HG02981 (cell line): ENCODE data around the gene PLEKHA5.
"Not testable (repeated sequence)": the region's sequence is repeated elsewhere in the genome, so short reads cannot be mapped to it uniquely, and the experiment has no call there.

Experiments used
- ATAC-seq: cut with Tn5 transposase; IDR thresholded peaks from one replicate; pipeline ENCODE4 v1.9.1; 2021; ENCODE audit warnings: mild to moderate bottlenecking, moderate library complexity; ENCODE audit not compliant: unreplicated experiment

Gene PLEKHA5, protein sequence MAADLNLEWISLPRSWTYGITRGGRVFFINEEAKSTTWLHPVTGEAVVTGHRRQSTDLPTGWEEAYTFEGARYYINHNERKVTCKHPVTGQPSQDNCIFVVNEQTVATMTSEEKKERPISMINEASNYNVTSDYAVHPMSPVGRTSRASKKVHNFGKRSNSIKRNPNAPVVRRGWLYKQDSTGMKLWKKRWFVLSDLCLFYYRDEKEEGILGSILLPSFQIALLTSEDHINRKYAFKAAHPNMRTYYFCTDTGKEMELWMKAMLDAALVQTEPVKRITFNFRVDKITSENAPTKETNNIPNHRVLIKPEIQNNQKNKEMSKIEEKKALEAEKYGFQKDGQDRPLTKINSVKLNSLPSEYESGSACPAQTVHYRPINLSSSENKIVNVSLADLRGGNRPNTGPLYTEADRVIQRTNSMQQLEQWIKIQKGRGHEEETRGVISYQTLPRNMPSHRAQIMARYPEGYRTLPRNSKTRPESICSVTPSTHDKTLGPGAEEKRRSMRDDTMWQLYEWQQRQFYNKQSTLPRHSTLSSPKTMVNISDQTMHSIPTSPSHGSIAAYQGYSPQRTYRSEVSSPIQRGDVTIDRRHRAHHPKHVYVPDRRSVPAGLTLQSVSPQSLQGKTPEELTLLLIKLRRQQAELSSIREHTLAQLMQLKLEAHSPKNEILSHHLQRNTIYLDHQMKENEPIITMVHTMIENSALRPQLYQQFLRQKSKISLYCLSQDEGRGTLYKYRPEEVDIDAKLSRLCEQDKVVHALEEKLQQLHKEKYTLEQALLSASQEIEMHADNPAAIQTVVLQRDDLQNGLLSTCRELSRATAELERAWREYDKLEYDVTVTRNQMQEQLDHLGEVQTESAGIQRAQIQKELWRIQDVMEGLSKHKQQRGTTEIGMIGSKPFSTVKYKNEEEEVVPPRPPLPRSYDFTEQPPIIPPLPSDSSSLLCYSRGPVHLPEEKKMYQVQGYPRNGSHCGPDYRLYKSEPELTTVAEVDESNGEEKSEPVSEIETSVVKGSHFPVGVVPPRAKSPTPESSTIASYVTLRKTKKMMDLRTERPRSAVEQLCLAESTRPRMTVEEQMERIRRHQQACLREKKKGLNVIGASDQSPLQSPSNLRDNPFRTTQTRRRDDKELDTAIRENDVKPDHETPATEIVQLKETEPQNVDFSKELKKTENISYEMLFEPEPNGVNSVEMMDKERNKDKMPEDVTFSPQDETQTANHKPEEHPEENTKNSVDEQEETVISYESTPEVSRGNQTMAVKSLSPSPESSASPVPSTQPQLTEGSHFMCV

DNA sequence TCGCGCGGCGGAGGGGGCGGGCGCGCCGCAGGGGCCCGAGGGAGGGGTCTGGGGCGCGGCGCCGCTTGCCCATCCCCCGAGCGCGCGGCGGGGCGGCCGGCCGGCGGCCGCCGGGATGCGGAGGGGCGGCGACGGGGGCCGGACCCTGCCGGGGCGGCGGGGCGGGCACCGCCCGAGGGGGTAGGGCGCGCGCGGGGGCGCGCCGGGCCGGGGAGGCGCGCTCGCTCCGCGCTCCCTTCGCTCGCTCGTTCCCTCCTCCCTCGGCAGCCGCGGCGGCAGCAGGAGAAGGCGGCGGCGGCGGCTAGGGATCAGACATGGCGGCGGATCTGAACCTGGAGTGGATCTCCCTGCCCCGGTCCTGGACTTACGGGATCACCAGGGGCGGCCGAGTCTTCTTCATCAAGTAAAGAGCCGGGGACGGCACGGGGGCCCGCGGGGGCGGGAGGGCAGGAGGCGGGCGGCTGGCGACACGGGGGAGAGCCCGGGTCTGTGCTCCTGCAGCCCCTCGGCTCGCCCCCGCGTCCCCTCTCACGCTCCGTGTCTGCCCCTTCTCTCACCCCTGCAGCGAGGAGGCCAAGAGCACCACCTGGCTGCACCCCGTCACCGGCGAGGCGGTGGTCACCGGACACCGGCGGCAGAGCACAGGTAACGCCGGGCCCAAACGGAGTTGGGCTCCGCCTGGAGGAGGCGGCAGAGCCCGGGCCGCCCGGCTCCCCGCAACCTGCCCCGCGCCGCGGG lies at the start of gene PLEKHA5:
TSS of gene PLEKHA5 (plus strand) at position 248 of the 738 bp plus-strand sequence. CDS start at position 315, 67 bp downstream.
- ATAC-seq, result no peak

DNA sequence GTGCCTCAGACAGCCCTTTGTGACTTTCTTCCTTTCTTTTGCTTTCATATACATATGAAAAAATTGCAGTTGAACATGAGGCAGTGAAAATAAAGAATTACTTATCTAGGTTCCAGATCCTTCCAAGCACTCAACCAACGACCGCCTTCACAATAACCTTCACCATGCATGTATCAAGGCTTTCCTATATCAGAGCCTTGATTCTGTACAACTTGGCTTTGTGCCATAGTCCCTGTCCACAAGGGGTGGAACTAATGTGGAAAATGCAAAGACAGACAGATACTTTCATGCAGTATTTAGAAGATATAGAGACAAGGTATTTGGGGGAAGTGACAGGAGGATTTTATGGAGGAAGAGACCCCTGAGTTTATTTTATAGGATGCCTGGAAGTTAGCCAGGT lies 48.6 kb upstream of the PLEKHA5 start:
- ATAC-seq, result no peak

DNA sequence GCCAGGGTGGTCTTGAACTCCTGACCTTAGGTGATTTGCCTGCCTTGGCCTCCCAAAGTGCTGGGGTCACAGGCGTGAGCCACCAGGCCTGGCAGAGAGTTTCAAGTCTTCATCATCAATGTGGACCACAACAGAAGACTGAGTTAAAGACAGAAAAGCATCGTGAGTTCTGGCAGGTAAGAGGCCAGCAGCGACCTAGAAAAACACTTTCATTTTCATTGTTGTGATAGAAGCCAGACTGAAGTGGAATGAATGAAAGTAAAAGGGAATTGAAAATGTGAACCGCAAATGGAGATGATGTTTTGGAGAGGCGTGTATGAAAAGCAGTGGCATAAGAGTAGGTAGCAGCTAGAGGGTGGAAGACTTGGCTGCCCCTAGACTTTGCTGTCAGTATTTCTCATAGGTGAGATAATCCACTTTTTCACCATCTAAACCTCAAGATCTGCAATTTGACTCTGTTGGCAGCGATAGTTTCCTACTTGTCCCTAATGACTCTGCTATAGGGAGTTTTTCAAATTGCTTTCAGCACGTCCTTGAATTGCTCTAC lies 47.1 kb upstream of the PLEKHA5 start:
- ATAC-seq, result no peak

DNA sequence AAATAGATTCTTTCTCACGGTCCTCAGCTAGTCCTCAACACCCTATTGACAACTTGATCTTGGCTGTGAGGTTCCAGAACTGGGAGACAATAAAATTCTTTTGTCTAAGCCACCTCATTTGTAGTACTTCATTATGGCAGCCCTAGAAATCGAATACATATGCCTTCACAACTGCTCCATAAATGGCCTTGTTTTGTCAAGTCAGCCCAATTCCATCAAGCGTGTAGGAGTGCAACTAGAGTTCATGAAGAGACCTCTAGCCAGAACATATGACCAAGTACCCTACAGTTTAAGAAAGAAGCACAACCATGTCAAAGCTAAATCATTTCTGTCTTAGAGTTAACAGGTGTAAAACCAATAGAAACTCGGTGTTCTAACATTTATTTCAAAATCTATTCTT lies 45.0 kb upstream of the PLEKHA5 start:
- no peak for ATAC-seq

DNA sequence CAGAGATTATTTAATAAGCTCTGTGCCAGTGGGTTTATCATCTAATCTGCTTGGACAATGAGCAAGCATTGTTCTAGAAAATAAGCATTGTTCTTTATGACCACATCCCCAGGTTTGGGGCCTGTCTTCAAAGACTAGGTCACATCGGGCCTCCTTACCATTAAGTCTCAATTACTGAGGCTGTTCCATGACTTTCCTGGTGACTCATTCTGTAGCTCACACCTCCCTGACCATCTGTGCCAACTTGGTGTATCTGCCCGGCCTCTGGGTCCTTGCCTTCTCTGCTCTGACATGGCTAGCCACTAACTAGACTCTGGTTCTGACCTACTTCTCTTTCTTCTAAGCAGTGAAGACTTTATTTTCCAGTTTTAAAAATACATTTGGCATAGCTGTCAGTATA lies 44.4 kb upstream of the PLEKHA5 start:
- ATAC-seq, result no peak

DNA sequence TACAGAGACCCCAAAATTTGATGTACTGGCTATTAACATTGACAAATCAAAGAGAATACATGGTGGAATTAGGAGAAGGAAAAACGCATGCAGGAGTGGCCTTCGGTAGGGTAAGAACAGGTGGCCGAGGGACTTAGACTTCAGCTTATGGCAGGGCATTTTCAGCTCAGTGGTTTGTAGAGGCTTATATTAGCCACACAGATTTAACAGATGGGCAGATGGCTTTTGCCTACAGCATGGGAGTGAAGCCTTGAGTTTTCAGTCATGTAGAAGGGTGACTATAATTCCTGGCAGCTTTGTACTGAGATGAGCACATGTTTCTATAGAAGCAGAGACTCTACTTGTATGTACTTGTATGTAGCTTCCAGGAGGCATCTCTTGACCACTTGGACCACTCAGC lies 40.9 kb upstream of the PLEKHA5 start:
- no peak for ATAC-seq

DNA sequence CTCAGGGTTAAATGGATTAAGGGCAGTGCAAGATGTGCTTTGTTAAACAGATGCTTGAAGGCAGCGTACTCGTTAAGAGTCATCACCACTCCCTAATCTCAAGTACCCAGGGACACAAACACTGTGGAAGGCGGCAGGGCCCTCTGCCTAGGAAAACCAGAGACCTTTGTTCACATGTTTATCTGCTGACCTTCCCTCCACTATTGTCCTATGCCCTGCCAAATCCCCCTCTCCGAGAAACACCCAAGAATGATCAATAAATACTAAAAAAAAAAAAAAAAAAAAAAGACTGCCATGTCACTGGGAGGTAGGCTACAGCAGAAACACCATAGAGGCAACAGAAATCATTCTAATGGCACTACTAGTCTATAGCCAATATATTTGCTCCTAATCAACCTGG lies 37.1 kb upstream of the PLEKHA5 start:
- ATAC-seq, result not testable (repeated sequence)

DNA sequence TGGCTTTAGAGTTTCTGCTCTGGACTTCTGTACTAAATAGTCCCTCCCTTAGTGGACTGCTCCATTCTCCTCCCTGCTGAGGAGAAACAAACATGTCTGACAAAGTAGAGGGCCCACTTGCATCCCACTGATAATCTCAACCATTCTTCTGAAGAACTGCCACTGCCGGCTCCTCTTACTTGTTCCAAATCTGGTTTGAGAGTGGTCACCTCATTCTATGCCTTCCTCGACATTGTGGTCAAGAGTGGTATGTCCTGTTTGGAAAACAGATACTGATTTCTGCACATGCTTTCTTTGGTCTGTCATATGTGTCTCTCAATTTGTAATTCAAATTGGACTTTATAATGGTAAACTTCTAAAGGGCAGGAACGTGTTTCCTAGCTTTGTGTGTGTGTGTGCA lies 36.3 kb upstream of the PLEKHA5 start:
- ATAC-seq, result no peak

DNA sequence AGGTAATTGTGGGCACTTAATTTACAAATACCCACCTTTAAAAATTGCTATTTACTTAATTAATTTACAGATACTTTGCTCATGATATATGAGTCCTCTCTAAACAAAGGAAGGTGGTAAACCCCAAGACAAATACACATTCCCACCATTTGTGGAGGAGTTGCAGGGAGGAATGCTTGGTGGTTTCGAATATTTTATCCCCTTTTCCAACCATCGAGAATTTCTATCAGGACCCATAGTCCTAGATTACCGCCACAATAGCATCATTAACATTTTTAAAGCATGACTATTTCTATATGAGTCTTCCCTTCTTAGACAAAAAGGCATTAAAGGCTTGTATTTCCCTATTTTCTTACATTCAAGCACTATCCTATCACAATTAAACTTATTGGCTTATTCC lies 34.2 kb upstream of the PLEKHA5 start:
- no peak for ATAC-seq

DNA sequence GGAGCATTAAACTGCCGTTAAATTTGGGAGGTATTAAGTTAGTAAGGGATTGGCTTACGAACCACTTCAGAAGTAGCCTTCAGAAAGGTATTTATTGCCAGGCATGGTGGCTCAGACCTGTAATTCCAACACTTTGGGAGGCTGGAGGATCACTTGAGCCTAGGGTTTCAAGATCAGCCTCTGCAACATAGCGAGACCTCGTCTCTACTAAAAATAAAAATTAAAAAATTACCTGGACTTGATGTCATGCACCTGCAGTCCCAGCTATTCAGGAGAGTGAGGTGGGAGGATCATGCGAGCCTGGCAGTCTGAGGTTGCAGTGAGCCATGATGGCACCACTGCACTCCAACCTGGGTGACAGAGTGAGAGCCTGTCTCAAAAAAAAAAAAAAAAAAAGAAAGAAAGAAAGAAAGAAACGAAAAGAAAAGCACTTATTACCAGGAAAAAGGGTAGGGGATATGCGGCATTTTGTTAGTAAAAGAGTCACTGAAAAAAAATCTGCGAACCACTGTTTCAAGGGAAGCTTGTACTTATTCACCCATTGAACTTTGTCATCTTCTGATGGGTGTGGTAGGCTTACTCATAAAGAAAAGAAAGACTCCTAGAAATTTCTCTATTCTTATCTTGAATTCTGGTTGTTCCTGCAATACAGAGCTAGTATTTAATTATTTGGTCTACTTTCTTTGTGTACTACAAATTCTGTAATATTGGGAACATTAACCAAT lies 33.6 kb upstream of the PLEKHA5 start:
- ATAC-seq, result no peak

DNA sequence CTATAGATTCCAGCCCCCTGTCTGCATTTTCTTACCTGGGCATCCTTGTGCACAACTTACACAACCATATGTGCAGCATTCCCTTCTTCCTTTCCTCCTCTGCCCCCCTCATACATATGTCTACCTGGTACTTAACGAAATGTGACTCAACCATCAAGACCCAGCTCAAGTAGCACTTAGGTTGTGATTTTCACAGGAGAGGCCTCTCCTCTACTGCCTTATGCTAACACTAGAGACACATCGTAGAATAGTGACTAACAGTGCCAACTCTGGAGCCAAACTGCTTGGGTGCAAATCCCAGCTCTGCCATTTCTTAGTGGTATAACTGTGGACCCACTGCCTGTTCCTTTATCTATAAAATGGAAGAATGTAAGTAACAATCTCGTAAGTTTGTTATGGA lies 24.1 kb upstream of the PLEKHA5 start:
- no peak for ATAC-seq

DNA sequence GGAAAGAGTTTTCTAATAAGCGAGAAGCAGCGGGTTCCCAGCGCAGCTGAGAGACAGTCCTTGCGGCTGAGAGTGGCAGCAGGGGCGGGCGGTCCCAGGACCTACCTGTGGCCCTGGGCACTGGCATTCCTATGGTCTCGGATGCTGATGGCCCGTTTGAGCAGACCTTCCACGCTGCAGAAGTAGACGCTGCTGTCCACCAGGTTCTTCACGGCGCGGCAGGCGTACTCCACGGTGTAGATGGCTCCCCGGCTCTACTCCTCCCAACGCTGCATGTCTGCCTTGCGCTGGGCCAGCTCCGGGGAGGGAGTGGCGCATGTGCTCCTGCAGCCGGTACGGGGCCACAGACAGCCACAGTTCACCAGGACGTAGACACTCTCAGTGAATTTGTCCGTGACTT lies 21.8 kb upstream of the PLEKHA5 start:
- no peak for ATAC-seq

DNA sequence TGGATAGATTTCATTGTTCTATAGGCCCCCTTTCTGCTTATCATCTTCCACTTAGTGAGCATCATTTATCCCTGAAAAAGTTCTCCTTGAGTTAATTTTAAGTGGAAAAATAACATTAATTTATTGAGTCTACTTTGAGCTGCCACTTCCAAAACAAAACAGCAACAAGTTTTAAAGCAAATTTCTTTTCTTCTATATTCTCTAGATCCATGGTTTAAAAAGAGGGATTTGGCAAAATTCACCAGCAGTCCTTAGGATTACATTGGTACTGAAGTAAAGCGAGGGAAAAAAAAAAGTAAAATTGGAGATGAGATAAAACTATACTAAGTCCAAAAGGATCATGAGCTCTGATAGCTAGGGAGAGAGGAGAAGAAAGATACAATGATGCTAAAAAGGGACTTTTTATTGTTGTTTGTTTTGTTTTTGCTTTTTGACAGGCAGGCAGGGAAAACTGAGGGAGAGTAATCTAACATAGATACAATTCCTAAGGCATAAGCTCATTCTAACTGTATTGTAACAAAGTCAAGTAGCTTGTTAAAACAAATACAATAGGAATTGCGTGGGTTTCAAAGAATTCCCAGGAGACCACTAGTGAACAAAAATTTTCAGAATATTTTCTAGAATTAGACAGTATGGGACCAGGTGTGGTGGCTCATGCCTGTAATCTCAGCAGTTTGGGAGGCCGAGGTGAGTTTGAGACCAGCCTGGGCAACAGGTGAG lies 19.2 kb upstream of the PLEKHA5 start:
- no peak for ATAC-seq

DNA sequence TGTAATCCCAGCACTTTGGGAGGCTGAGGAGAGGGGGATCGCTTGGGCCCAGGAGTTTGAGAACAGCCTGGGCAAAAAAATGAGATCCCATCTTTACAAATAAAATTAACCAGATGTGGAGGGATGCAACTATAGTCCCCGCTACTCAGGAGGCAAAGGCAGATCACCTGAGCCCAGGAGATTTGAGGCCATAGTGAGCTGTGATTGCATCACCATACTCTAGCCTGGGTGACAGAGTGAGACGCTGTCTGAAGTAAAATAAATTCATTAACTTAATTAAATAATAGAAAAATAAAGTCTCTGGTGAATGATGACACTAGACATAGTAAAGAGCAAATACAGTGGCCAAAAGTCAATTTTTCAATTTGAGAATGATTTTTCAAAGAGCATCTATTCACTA lies 16.1 kb upstream of the PLEKHA5 start:
- ATAC-seq, result no peak

DNA sequence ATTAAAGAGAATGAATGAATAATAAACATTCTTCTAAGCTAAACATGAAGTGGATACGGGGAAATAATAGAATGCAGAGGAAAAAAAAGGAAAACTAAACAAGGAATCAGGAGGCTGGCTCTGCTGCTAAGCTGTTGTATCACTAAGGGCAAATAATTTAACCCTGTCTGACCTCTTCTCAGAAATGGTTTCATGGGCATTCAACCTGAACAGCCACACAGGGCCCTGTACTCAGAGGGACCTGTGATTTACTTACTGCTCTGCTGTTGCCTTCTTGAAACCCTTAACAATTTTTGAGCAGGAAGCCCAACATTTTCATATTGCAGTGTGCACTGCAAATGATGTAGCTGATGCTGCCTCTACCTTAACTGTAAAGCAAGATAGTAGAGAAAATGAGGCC lies 14.2 kb upstream of the PLEKHA5 start:
- no peak for ATAC-seq

DNA sequence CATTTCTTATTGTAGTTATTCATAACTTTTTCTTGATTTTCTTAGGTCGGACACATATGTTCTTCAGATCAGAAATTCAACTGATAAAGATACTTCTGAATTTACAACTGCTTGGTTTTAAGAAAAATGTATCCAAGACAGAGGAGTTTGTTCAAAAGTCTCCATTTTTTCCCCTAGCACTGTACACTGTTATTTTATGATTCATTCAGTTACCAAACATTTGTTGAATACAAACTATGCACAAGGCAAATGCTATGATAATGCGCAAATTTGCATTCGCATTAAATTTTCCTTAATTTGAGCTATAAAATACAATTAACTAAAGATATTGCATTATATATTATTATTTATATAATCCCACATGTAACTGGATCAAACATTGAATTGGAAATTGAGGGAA lies 10.1 kb upstream of the PLEKHA5 start:
- ATAC-seq, result no peak

DNA sequence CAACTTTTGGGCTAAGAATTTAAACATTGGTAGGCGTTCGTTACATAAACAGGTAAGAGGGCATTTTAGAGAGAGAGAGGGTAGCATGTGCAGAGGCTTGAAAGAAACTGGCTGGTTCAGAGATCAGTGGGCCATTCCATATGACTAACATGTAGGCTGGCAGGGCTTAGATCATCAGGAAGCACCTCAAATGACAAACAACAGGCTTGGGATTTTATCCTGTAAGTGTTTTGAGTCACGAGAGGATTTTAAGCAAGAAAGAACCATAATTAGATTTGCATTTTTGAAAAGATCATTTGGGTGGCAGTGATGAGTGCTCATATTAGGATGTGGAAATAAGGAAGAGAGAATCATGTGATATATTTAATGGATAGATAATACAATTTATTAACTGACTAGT lies 8.7 kb upstream of the PLEKHA5 start:
- no peak for ATAC-seq

DNA sequence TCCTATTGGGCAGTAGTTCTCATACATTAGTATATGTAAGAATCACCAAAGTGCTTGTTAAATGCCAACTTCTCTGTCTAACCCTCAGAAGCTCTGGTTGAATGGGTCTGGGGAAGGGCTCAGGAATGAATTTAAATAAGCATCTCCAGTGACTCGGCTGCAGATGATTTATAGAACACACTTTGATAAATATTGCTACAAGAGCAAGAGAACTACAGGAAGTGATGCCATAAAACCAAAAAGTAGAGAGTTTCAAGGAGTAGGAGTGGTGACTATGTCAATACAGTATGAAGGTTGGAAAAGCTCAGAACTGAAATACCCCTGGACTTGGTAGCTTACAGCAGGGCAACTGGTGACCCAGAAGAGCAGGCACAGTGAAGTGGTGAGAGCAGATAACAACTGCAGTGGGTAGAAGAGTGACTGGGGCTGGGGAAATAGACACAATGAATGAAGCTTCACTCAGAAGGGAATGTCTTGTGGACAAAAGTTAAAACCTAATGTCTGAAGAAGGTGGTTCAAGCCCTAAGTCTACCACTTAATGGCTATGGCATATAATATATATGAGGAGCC lies 8.0 kb upstream of the PLEKHA5 start:
- no peak for ATAC-seq

DNA sequence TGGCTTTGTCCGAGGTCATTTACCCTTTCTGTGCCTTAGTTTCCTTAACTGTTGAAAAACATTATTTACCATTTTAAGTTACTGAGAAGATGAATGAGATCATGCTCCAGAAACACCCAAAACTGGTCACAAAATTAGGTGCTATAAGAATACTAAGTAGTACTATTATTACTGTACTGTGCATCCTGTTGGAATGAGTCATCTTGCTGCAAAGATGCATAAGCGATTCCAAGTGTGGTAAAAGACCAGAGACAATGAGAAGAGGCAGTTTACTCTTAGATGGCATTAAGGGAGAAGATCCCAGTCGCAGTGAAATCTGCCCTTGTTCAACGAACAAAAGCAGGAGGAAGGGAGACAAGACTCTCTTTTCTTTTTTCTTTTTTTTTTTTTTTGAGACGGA lies 4.2 kb upstream of the PLEKHA5 start:
- no peak for ATAC-seq
